ENCODE results near the gene TTC34. TPM values are rescaled to one million over a fixed set of nuclear protein-coding genes. Genes with fewer than 3 reads are reported as not detected.

The TTC34 gene
- total and polyA plus RNA-seq, 10 of the 15 experiments (the other 5 are each of a cell fraction or from before 2014, with no cell fraction given) = 0.03 to 0.49 (median 0.05) TPM; not detected in 2

GRCh38 chr1:2639607-2640521 is 161.6 kb downstream of the TTC34 start:
- no TSS peak for BruUV-seq (replicated peaks)
- H3K79me2 ChIP-seq (ENCODE audit: control insufficient read depth, insufficient read depth, low read length) = peaks cover 4% of the 10 kb centered on the region
- in situ Hi-C loops (cut with MboI) = no loop called here
- no peak for FAIRE-seq
- no peak overlapping the region for H3K4me3 ChIP-seq
- POLR2A ChIA-PET = no interaction called here
- SMC1A ChIA-PET (ENCODE audit: uncharacterized antibody, unreplicated experiment) = no interaction called here
- no peak overlapping the region for H2AFZ ChIP-seq (ENCODE audit: control insufficient read depth, low read depth, low read length)
- RAD21 ChIA-PET (ENCODE audit: unreplicated experiment) = no interaction called here
- no peak for DNase-seq (ENCODE audit: low read depth, low spot score)
- no peak overlapping the region for H3K27ac ChIP-seq (ENCODE audit: control insufficient read depth, insufficient read depth)
- CTCF ChIA-PET = no interaction called here
- no peak for TF ChIP-seq IKZF2 (IDR thresholded peaks at IDR 0.05)
- no peak for TF ChIP-seq CBX3 (IDR thresholded peaks at IDR 0.05; ENCODE audit: borderline replicate concordance, low read depth)
- TF ChIP-seq RBBP5 (conservative IDR thresholded peaks at IDR 0.05) = no peak
- TF ChIP-seq KLF5 (IDR thresholded peaks at IDR 0.05; ENCODE audit: partially characterized antibody) = no peak
- TF ChIP-seq EZH2 (IDR thresholded peaks at IDR 0.05; ENCODE audit: borderline replicate concordance, control insufficient read depth, low read depth, low read length) = no peak
- TF ChIP-seq, protein P1, sequence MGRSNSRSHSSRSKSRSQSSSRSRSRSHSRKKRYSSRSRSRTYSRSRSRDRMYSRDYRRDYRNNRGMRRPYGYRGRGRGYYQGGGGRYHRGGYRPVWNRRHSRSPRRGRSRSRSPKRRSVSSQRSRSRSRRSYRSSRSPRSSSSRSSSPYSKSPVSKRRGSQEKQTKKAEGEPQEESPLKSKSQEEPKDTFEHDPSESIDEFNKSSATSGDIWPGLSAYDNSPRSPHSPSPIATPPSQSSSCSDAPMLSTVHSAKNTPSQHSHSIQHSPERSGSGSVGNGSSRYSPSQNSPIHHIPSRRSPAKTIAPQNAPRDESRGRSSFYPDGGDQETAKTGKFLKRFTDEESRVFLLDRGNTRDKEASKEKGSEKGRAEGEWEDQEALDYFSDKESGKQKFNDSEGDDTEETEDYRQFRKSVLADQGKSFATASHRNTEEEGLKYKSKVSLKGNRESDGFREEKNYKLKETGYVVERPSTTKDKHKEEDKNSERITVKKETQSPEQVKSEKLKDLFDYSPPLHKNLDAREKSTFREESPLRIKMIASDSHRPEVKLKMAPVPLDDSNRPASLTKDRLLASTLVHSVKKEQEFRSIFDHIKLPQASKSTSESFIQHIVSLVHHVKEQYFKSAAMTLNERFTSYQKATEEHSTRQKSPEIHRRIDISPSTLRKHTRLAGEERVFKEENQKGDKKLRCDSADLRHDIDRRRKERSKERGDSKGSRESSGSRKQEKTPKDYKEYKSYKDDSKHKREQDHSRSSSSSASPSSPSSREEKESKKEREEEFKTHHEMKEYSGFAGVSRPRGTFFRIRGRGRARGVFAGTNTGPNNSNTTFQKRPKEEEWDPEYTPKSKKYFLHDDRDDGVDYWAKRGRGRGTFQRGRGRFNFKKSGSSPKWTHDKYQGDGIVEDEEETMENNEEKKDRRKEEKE (IDR thresholded peaks at IDR 0.05) = no peak
- no peak for TF ChIP-seq ZZZ3 (IDR thresholded peaks at IDR 0.05; ENCODE audit: control insufficient read depth, insufficient read length, low read depth)
- TF ChIP-seq STAT3 (IDR thresholded peaks at IDR 0.05; ENCODE audit: low read depth, low read length) = no peak
- TF ChIP-seq MTA3 (IDR thresholded peaks at IDR 0.05; ENCODE audit: borderline replicate concordance, low read length) = no peak
- TF ChIP-seq CREM (IDR thresholded peaks at IDR 0.05; ENCODE audit: low read depth) = no peak
- no peak for TF ChIP-seq RAD51 (IDR thresholded peaks at IDR 0.05)
- TF ChIP-seq CREB1 (IDR thresholded peaks at IDR 0.05; ENCODE audit: low read depth) = no peak
- TF ChIP-seq ZNF207 (IDR thresholded peaks at IDR 0.05; ENCODE audit: borderline replicate concordance) = no peak
- no peak for TF ChIP-seq SUPT20H (IDR thresholded peaks at IDR 0.05; ENCODE audit: borderline replicate concordance, control insufficient read depth, low read depth, low read length)
- no peaks in the 10 kb centered on the region; a peak in 1 of 4 replicates for H3K27me3 ChIP-seq (replicated peaks in 1 of 2; ENCODE audit: control insufficient read depth in 2 of 2, insufficient read depth in 2 of 2, low read length in 1 of 2)
- H3K9ac ChIP-seq (ENCODE audit: control insufficient read depth, insufficient read depth, low read length) = no peak overlapping the region
- no peaks in the 10 kb centered on the region for H3K36me3 ChIP-seq (ENCODE audit: control insufficient read depth in 2 of 2, insufficient read depth in 2 of 2, low read length in 1 of 2)
- H4K20me1 ChIP-seq (ENCODE audit: control insufficient read depth, insufficient read depth) = no peaks in the 10 kb centered on the region
- H3K4me2 ChIP-seq (ENCODE audit: control insufficient read depth, insufficient read depth) = no peak overlapping the region
- no peaks in the 10 kb centered on the region; the same call in 2 of the 3 replicates for H3K9me3 ChIP-seq (replicated peaks; ENCODE audit: control insufficient read depth, insufficient read depth, low read length)
- 65% methylated on average over 20 of the region's 26 CpGs for WGBS (ENCODE audit: insufficient coverage, insufficient replicate concordance, low lambda C conversion rate, missing lambda C conversion rate)
- intact Hi-C loops (cut with micrococcal nuclease; ENCODE audit: unreplicated experiment) = no loop called here
- no peak for ATAC-seq
- peaks cover 6% of the 10 kb centered on the region for H3K4me1 ChIP-seq (ENCODE audit: control insufficient read depth, insufficient read depth, low read length)

Data from GM12878 (cell line).